GM21825 (cell line): ENCODE data around the gene NR1H3.

Experiments
- ATAC-seq: cut with Tn5 transposase; IDR thresholded peaks from one replicate; pipeline ENCODE4 v1.9.1; 2021; ENCODE audit warnings: mild to moderate bottlenecking, moderate library complexity; ENCODE audit not compliant: unreplicated experiment

Gene NR1H3

DNA sequence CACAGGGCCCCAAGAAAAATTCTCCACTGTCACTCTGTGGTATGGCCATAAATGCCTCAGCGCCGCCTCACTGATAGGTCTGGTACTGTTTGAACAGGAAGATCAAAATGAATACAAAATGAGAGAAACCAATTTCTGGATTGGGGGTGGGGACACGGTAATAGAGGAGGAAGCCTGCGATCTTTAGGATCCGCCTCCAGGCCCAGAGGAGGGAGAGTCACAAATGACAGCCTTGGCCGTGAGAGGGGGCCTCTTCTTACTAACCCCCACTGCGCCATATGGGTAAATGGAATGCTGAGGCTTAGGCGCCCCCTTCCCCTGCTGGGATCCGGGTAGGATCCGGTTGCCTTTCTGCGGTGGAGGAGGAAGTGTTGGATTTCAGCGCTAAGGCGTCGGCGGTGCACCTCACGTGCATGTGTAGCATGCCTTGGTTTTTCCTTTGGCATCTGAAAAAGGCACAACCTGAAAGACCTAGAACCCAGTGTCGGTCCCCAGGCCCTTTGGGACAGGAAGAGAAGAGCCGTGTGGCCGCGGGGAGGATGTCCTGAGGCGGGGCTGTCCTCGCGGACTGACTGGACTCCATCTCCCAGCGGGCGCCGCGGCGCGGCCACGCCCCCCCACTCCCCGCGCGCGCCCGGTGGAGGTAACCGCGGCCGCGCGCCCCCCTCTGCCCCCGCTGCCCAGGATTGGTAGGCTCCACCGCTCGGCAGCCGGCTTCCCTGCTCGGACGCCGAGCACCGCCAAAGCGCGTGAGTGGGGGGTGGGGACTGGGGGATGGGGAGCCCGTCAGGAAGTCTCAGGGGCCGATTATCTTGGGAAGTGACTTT, 11.4 kb downstream of the NR1H3 start:
- peak; percentile 42 for ATAC-seq

DNA sequence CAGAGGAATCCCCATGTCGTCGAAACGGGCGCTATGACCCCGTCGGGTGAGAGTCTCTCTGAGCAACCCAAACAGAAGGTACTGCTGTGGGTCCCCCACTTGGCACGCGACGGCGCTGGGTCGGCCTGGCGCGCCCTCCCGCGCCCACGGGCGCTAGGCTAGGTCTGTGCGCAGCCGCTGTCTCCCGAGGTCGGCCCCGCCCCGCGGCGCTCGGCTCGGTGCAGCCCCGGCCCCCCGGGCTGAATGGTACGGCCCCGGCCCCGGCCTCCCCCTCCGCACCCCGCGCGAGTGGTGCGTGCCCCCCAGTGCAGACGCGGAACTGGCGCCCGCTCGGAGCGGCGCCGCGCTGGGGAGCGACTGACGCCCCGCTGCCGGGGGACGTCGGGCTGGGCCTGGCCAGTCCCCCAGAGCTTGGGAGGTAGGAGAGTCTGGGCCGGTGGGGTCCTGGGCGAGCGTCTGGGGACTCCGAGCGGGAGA, 12.1 kb downstream of the NR1H3 start, which contains the start of gene MADD:
Gene MADD, plus strand, starts transcription at position 305 of the 477 bp plus-strand sequence.
- ATAC-seq = peak; percentile 63

DNA sequence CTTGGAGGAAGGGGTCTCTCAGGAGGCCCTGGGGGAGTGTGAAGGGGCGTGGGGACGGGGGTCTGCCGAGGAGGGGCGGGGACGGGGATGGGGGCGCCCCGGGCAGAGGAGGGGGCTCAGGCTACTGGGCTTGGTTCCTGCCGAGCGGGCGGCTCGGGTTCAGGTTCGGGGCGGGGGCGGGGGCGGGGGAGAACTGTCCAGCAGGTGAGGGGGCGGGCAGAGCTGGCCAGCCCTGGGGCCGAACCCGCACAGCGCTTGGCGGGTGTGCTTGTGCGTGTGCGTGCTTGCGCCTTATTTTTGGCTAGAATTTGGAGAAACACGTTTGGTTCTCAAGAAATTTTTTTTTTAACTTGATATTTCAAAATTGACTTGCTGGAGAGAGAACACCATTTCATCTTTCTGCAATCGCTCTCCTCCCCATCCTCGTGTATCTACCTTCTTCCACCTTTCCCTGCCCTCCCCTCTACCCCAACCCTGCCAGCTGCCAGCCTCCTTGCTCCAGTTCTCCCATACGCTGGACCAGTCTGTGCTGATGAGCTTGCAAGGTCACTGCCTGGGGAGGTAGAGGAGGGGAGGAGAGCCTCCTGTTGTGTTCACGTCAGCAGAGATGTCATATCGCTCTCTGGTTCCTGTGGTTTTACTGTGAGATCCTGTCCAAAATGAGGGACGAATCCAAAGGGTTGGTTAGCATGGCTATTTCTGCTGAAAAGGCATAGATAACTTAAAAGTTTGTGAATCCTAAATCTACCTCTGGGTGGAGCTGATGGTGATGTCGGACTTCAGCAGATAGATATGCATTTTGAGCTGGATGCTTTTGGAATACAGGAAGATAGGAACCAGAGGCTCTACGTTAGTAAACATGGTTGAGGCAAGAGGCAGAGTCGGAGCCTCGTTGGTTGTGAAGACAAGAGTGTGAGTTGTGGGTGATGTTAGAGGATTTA, 12.8 kb downstream of the NR1H3 start:
- no peak for ATAC-seq

DNA sequence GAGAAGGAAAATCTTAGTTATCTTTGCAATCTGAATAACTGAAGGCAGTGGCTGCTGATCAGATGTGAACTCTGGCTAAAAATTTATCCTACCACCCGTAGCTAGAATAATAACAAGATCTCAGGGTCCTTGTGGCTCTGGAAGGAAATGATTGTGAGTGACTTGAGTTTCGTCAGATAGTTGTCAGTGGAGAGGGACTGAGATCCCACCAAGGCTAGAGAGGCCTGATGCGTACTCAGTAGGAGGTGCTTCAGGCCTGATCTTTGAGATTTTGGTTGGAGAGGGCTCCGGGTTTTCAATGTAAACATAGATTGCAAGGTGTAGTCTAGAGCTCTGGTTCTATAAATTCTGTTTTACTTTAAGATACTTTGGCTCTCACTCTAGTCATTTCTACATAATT, 13.5 kb downstream of the NR1H3 start:
- ATAC-seq = no peak

DNA sequence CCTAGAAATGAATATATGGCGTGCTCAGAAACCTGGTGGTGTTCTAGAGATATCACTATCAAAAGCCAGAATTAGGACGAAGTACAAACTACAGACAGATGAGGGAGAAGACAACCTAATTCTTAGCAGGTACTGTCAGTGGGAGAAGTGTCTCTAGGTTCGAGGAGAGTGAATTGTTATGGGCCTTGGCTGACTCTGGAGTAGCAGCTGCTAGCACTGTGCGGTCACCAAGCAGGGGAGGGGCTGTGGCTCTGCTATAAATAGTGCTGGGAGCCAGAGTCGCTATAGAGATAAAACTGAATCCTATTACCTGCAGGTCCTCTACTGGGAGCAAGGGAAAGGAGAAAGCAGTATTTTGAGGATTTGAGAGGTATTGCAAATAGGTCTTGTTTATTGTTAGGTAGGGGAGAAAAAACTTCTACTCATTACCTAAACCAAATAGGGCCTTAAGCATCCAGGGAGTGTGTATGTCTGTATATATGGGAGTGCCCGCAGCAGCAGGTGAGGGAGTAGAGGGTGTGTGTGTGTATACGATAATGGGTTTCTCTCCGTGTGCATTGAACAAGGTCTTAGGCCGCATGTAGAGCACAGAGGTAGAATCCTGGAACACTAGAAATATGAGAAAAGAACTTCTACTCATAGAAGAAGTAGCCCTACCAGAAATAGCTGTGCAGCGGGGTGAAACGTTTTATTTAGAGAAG, 14.3 kb downstream of the NR1H3 start:
- no peak for ATAC-seq

DNA sequence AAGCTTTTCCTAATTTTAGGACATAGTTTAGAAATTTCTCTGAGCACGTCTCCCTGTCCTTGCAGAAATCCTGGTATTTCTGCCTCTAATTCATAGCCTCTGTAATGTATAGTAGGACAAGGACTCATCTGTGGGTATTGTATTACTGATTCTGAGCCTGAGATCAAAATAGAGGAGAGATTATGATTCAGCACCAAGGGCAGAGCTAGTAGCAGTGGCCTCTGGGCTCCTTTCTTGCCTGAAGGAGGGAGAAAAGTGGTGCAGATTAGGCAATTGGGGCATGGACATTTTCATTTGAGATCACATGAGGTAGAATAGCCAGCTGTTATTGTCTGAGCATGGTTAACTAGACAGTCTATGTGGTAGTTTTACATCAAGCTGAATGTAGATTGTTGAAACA, 14.9 kb downstream of the NR1H3 start:
- ATAC-seq = no peak

DNA sequence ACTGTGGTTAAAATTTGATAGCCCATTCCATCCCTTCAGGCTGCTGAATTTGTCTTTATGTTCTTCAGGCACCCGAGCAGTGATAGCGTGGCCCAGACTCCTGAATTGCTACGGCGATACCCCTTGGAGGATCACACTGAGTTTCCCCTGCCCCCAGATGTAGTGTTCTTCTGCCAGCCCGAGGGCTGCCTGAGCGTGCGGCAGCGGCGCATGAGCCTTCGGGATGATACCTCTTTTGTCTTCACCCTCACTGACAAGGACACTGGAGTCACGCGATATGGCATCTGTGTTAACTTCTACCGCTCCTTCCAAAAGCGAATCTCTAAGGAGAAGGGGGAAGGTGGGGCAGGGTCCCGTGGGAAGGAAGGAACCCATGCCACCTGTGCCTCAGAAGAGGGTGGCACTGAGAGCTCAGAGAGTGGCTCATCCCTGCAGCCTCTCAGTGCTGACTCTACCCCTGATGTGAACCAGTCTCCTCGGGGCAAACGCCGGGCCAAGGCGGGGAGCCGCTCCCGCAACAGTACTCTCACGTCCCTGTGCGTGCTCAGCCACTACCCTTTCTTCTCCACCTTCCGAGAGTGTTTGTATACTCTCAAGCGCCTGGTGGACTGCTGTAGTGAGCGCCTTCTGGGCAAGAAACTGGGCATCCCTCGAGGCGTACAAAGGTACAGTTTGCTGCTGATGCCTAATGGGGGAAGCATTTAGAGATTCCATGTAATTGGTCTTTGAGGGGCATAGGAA, 16.9 kb downstream of the NR1H3 start:
- ATAC-seq = no peak

DNA sequence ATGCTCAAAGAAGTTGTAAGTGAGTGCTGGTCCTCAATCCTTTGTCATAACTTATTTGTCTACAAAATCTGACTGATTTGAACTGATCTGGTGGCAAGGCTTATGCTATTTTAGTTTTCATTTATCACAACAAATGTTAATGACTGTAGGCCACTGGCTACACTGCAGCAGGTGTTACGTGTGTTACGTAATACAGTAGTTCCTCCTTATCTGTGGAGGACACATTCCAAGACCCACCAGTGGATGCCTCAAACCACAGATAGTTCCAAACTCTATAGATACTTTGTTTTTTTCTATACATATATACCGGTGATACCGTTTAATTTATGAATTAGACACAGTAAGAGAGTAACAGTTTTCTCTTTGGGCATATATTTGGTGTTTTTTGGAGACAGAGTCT, 19.1 kb downstream of the NR1H3 start:
- ATAC-seq = no peak

DNA sequence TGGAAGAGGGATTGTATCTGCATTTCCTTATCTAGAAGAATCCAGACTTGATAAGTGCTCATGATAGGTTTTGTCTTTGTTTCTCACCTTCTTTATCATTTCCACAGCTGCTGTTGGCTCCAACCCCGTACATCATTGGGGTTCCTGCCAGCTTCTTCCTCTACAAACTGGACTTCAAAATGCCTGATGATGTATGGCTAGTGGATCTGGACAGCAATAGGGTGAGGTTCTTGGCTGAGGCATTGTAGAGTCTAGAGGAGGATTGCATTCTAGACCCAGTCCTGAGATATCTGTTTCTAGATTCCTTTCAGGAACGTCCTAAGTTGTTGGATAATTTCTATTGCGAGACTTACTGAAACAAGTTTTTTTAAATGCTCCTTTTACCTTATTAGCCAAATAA, 20.3 kb downstream of the NR1H3 start:
- ATAC-seq = no peak

DNA sequence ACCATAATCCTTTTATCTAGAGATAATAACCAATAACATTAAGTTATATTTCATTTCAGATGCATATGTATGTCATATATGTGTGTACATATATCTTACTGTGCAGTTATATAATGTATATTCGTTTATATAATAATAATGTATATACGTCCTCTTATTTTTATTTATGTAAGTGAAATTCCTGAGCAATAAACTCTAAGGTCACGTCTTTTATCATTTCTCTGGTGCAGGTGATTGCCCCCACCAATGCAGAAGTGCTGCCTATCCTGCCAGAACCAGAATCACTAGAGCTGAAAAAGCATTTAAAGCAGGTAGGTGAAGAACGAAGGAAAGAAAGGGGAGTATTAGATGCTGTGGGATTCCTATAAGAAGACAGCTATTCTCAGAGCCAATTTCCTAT, 21.0 kb downstream of the NR1H3 start:
- no peak for ATAC-seq

DNA sequence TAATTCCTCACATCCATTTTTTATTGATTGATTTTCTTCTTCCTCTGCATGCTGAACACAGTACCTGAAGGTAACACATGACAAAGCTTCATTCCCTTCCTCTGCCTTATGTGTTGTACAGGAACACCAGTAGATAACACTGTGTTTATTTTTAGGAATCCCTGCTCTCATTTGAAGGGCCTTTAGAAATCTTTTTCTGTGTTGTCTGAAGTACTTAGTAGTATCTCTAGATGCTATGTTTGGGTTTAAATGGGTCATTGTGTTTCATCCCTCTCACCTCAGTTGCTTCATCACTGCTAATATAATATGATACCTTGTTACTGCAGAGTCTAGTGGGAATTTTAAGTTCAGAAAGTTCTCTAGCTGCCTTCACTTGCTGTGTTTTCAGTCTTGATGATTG, 22.3 kb downstream of the NR1H3 start:
- ATAC-seq = no peak

DNA sequence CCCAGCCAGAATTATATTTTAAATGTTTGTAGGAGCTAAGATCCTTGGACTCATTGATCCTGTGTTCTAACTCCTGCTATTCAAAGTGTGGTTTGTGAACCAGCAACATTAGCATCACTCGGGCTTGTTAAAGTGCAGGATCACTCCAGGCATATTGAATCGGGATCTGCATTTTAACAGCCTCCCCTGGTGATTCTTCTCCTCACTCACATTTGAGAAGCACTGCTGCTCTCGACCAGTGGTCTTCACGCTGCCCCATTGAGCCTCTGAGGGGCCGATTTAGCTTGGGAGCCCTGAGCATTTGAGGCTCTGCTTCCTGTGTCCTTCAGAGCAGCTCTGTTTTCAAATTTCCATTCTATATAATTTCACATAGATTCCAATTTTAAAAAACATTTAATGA, 23.1 kb downstream of the NR1H3 start:
- no peak for ATAC-seq

DNA sequence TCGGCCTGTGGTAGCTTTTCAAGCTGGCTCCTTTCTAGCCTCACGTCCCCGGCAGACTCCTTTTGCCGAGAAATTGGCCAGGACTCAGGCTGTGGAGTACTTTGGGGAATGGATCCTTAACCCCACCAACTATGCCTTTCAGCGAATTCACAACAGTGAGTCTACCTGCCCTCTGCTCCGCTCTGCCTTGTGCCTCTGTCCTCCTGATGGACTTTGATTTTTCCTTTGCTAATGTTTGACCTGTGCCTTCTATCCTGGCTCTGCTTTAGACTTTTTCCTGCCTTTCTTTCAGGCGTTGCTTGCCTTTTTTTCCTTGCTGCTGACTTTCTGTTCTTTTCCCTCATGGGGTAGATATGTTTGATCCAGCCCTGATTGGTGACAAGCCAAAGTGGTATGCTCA, 24.7 kb downstream of the NR1H3 start:
- ATAC-seq = no peak

DNA sequence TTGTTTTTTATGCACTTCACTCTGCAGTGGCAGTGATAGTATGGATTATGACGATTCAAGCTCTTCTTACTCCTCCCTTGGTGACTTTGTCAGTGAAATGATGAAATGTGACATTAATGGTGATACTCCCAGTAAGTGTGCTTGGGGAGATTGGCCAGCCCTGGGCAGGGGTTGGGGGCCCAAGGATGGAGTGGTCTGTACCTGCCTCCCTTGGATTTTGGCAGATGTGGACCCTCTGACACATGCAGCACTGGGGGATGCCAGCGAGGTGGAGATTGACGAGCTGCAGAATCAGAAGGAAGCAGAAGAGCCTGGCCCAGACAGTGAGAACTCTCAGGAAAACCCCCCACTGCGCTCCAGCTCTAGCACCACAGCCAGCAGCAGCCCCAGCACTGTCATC, 26.4 kb downstream of the NR1H3 start:
- ATAC-seq = no peak

DNA sequence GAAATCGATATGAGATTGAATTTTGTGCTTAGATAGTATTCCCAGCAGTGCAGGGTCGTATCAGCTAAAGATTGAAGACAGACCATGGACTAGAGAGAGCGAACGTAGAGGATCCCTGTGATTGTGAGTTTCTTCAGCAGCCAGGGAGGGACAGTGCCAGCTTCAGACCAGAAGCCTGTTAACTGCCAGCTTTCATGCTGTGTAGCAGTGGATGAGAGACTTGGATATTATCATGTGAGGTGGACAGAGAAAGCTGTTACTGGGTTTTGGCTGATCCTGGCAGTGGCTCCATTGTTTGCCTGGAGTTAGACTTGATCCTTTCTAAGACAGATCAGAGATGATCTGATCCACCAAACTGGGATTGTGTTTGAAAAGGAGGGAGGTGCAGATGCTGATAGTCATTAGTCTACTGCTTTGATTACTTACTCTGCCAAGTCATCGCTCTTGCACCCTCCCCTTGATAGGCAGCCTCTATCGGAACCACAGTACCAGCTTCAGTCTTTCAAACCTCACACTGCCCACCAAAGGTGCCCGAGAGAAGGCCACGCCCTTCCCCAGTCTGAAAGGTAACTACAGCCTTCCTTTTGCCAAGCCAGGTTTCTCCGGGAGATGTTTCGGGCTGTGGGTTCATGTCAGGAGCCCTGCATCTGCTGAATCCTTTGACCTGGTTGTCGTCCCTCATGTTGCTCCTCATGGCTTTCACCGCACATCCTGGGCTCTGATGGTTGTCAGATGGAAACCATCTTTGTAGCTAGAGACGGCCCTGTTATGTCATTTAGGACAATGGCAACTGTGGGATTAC, 28.4 kb downstream of the NR1H3 start:
- no peak for ATAC-seq

DNA sequence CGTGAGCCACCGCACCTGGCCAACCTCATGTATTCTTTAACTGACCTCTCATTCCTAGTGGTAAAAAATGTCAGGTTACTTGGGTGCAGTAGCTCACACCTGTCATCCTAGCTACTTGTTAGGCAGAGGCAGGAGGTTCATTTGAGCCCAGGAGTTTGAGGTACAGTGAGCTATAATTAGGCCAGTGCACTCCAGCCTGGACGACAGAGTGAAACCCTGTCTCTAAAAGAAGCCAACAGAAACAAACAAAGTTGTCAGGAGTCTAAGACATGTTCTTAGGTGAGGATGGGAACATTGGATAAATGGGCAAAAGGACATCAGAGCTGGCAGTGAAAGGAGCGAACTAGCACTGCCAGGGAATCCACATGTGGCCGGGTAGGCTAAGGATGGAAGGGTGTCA, 30.3 kb downstream of the NR1H3 start:
- no peak for ATAC-seq

DNA sequence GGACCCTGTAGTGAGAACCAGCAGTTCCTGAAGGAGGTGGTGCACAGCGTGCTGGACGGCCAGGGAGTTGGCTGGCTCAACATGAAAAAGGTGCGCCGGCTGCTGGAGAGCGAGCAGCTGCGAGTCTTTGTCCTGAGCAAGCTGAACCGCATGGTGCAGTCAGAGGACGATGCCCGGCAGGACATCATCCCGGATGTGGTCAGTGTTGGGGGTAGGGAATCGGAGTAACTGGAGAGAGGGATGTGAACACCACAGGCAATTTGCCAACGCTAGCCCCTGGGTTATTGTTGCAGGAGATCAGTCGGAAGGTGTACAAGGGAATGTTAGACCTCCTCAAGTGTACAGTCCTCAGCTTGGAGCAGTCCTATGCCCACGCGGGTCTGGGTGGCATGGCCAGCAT, 32.1 kb downstream of the NR1H3 start:
- ATAC-seq = no peak

DNA sequence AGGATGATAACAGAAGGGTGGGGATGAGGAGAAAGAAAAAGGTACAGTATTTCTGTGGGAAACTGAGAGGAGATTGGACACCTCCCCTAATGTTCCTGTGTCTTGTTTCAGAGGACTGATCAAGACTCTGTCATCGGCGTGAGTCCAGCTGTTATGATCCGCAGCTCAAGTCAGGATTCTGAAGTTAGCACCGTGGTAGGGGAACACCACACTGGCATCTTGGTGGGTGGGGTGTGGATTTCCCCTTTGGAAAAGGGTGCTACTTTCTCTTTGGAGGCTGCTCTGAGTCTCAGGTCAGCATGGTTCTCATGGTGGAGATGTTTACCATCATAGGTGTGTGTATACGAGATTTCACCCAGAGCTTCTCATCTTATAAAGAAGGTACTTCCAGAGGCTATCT, 37.6 kb downstream of the NR1H3 start:
- ATAC-seq = no peak

DNA sequence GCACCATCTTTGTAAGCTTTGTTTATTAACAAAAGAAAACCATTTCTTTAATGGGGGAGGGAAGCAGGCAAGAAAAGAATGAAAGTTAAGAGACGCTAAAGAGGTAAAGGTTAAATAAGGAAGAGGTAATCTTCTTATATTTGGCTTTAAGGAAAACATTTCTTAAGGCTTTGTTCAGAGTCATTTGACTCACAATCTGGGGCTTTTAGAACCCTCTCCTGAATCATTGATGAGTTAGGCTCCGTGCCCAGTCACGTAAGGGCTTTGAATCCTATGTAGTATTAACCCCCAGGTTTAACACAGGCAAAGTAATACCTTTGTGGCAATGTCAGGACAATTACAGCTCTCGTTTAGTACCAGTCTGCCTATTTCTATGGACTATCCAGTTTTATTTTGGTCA, 38.2 kb downstream of the NR1H3 start:
- ATAC-seq = no peak

DNA sequence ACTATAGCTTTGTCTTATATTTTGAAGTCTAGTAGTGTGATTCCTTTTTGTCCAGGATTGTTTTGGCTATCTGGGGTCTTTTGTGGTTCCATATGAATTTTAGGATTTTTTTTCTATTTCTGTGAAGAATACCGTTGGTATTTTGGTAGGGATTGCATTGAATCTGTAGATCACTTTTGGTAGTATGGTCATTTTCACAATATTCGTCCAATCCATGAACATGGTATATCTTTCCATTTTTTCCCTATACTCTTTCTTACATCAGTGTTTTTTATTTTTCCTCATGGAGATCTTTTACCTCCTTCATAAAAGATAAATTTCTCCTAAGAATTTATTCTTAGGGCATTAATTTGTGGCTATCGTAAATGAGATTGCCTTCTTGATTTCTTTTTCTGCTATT, 41.3 kb downstream of the NR1H3 start:
- ATAC-seq = no peak
